SK-N-MC (cell line): Measurements from ENCODE around the gene HIGD2B.
"Not testable (repeated sequence)": the region's sequence is repeated elsewhere in the genome, so short reads cannot be mapped to it uniquely, and the experiment has no call there.

Experiments
- EZH2 ChIP-seq: fragments of 200-600 bp; sonication (generic); IDR thresholded peaks from one replicate; pipeline ENCODE4 v1.6.1; 2017; ENCODE audit warnings: antibody characterized with exemption
- POLR2AphosphoS5 ChIP-seq: IDR thresholded peaks from 2 replicates; pipeline ENCODE4 v1.6.1; 2012; ENCODE audit warnings: mild to moderate bottlenecking, low read depth, low read length, borderline replicate concordance

GRCh38 chr15:72728249-72728648, 42.3 kb upstream of the HIGD2B start:
- TF ChIP-seq EZH2, POLR2AphosphoS5: not testable (repeated sequence)
